ENCODE data around the gene AEBP1. TPM values are rescaled to one million over a fixed set of nuclear protein-coding genes. Genes with fewer than 3 reads are reported as not detected.

Gene AEBP1
- total and polyA plus RNA-seq, 3 donors from 2014 or later: 74.5 to 168 (median 102) TPM

GRCh38 chr7:44150466-44150832 lies 46.3 kb downstream of the AEBP1 start:
- no peak overlapping the region for H3K27ac ChIP-seq
- H3K9me3 ChIP-seq: no peaks in the 10 kb centered on the region
- H3K36me3 ChIP-seq (ENCODE audit: low read depth, missing control alignments): no peaks in the 10 kb centered on the region
- H3K27me3 ChIP-seq: no peaks in the 10 kb centered on the region
- intact Hi-C loops (cut with DNase I; ENCODE audit: low total_unique reads): no loop called here
- 81% methylated on average over 2 to 5 of the region's 5 CpGs for WGBS, 2 donors
- H3K4me1 ChIP-seq: peaks cover 5% of the 10 kb centered on the region
- DNase-seq: no peak
- H3K4me3 ChIP-seq: no peak overlapping the region
- no peak for TF ChIP-seq CTCF (IDR thresholded peaks at IDR 0.05)
- TF ChIP-seq POLR2A (IDR thresholded peaks at IDR 0.05): no peak

- Histone ChIP-seq H3K27me3 (no peaks in the 10 kb centered on the region), H3K36me3 (ENCODE audit: low read depth, missing control alignments) (no peaks in the 10 kb centered on the region), H3K4me3 (no peak overlapping the region), H3K9me3 (no peaks in the 10 kb centered on the region), H3K27ac (no peak overlapping the region), H3K4me1 (peaks cover 5% of the 10 kb centered on the region)
- no peak for TF ChIP-seq POLR2A (IDR thresholded peaks at IDR 0.05)
- WGBS, 2 donors: 90 to 91% methylated on average over 6 to 16 of the region's 16 CpGs
- DNase-seq: no peak
- intact Hi-C loops (cut with DNase I; ENCODE audit: low total_unique reads): no loop called here
These were observed 47.1 kb downstream of the AEBP1 start for GRCh38 chr7:44150966-44151941.

- TF ChIP-seq CTCF (IDR thresholded peaks at IDR 0.05): no peak
- TF ChIP-seq POLR2A (IDR thresholded peaks at IDR 0.05): no peak
- Histone ChIP-seq H3K4me3 (no peak overlapping the region), H3K4me1 (no peaks in the 10 kb centered on the region), H3K27ac (no peak overlapping the region), H3K9me3 (no peaks in the 10 kb centered on the region), H3K27me3 (no peaks in the 10 kb centered on the region), H3K36me3 (ENCODE audit: low read depth, missing control alignments) (no peaks in the 10 kb centered on the region)
- WGBS, 2 donors: 95% methylated on average over 9 of the region's 9 CpGs
- DNase-seq: no peak
- intact Hi-C loops (cut with DNase I; ENCODE audit: low total_unique reads): no loop called here
These were observed 47.8 kb downstream of the AEBP1 start for GRCh38 chr7:44151956-44152355.

GRCh38 chr7:44152971-44153947 lies 49.1 kb downstream of the AEBP1 start:
- Histone ChIP-seq H3K27ac (no peak overlapping the region), H3K27me3 (no peaks in the 10 kb centered on the region), H3K4me3 (no peak overlapping the region), H3K9me3 (no peaks in the 10 kb centered on the region), H3K4me1 (no peaks in the 10 kb centered on the region), H3K36me3 (ENCODE audit: low read depth, missing control alignments) (no peaks in the 10 kb centered on the region)
- intact Hi-C loops (cut with DNase I; ENCODE audit: low total_unique reads): no loop called here
- no peak for DNase-seq
- WGBS, 2 donors: 77 to 90% methylated on average over 12 to 22 of the region's 22 CpGs
- TF ChIP-seq POLR2A (IDR thresholded peaks at IDR 0.05) (no peak), CTCF (IDR thresholded peaks at IDR 0.05) (no peak)

GRCh38 chr7:44153948-44154335 lies 49.8 kb downstream of the AEBP1 start:
- no peak overlapping the region for H3K4me3 ChIP-seq
- H3K4me1 ChIP-seq: no peaks in the 10 kb centered on the region
- DNase-seq: no peak
- H3K36me3 ChIP-seq (ENCODE audit: low read depth, missing control alignments): no peaks in the 10 kb centered on the region
- no peaks in the 10 kb centered on the region for H3K27me3 ChIP-seq
- no peaks in the 10 kb centered on the region for H3K9me3 ChIP-seq
- intact Hi-C loops (cut with DNase I; ENCODE audit: low total_unique reads): no loop called here
- 84 to 95% methylated on average over 5 of the region's 5 CpGs for WGBS, 2 donors
- TF ChIP-seq CTCF (IDR thresholded peaks at IDR 0.05): no peak
- no peak for TF ChIP-seq POLR2A (IDR thresholded peaks at IDR 0.05)
- no peak overlapping the region for H3K27ac ChIP-seq

All from testis (tissue), 3 donors.